Measurements from ENCODE around the gene CHST8. TPM values are rescaled to one million over a fixed set of nuclear protein-coding genes. Genes with fewer than 3 reads are reported as not detected.

The CHST8 gene
- total RNA-seq, 4 donors from 2014 or later: not detected

GRCh38 chr19:33649627-33650305 lies 28.0 kb downstream of the CHST8 start:
- H3K27ac ChIP-seq: no peak overlapping the region
- no peaks in the 10 kb centered on the region for H3K27me3 ChIP-seq
- no peaks in the 10 kb centered on the region for H3K9me3 ChIP-seq
- intact Hi-C loops (cut with DNase I; ENCODE audit: low total_unique reads): no loop called here
- 35% methylated on average over 4 of the region's 4 CpGs; no CpG with 5 or more reads in 1 of the 2 donors for WGBS, 2 donors (ENCODE audit: low coverage in 1 of 2)
- no peak overlapping the region for H3K4me3 ChIP-seq
- no peak for DNase-seq
- in situ Hi-C loops (cut with MboI; ENCODE audit: low pct_ligation_motif_present in 1 of 4, low pct_unique_long_range_greater_than_20kb in 1 of 4, low sequenced_read_pairs in 3 of 4): no loop called here
- H3K4me1 ChIP-seq: no peaks in the 10 kb centered on the region
- no peak for TF ChIP-seq POLR2AphosphoS5 (IDR thresholded peaks at IDR 0.05)
- no peak for TF ChIP-seq EP300 (IDR thresholded peaks at IDR 0.05; ENCODE audit: low read depth)
- TF ChIP-seq CTCF (IDR thresholded peaks at IDR 0.05): no peak
- TF ChIP-seq POLR2A (IDR thresholded peaks at IDR 0.05): no peak
- no peaks in the 10 kb centered on the region for H3K36me3 ChIP-seq

GRCh38 chr19:33653684-33654083 lies 31.9 kb downstream of the CHST8 start:
- intact Hi-C loops (cut with DNase I; ENCODE audit: low total_unique reads) (no loop called here), in situ Hi-C loops (cut with MboI; ENCODE audit: low pct_ligation_motif_present in 1 of 4, low pct_unique_long_range_greater_than_20kb in 1 of 4, low sequenced_read_pairs in 3 of 4) (no loop called here)
- Histone ChIP-seq H3K27ac (no peak overlapping the region), H3K4me1 (no peaks in the 10 kb centered on the region), H3K36me3 (no peaks in the 10 kb centered on the region), H3K27me3 (no peaks in the 10 kb centered on the region), H3K9me3 (no peaks in the 10 kb centered on the region), H3K4me3 (no peak overlapping the region)
- WGBS, 2 donors (ENCODE audit: low coverage in 1 of 2): 70 to 73% methylated on average over 2 of the region's 2 CpGs
- no peak for DNase-seq
- TF ChIP-seq POLR2A (IDR thresholded peaks at IDR 0.05) (no peak), EP300 (IDR thresholded peaks at IDR 0.05; ENCODE audit: low read depth) (no peak), CTCF (IDR thresholded peaks at IDR 0.05) (no peak), POLR2AphosphoS5 (IDR thresholded peaks at IDR 0.05) (no peak)

GRCh38 chr19:33654840-33655508 lies 33.2 kb downstream of the CHST8 start:
- H3K9me3 ChIP-seq: no peaks in the 10 kb centered on the region
- no peaks in the 10 kb centered on the region for H3K36me3 ChIP-seq
- in situ Hi-C loops (cut with MboI; ENCODE audit: low pct_ligation_motif_present in 1 of 4, low pct_unique_long_range_greater_than_20kb in 1 of 4, low sequenced_read_pairs in 3 of 4) (no loop called here), intact Hi-C loops (cut with DNase I; ENCODE audit: low total_unique reads) (no loop called here)
- H3K4me1 ChIP-seq: no peaks in the 10 kb centered on the region
- TF ChIP-seq CTCF (IDR thresholded peaks at IDR 0.05) (no peak), EP300 (IDR thresholded peaks at IDR 0.05; ENCODE audit: low read depth) (no peak), POLR2A (IDR thresholded peaks at IDR 0.05) (no peak), POLR2AphosphoS5 (IDR thresholded peaks at IDR 0.05) (no peak)
- H3K27ac ChIP-seq: no peak overlapping the region
- no peak overlapping the region for H3K4me3 ChIP-seq
- no peak for DNase-seq
- H3K27me3 ChIP-seq: no peaks in the 10 kb centered on the region
- WGBS, 2 donors (ENCODE audit: low coverage in 1 of 2): 78 to 96% methylated on average over 4 to 7 of the region's 7 CpGs

GRCh38 chr19:33659835-33660234 lies 38.1 kb downstream of the CHST8 start:
- DNase-seq: no peak
- intact Hi-C loops (cut with DNase I; ENCODE audit: low total_unique reads): no loop called here
- H3K9me3 ChIP-seq: no peaks in the 10 kb centered on the region
- TF ChIP-seq EP300 (IDR thresholded peaks at IDR 0.05; ENCODE audit: low read depth) (no peak), CTCF (IDR thresholded peaks at IDR 0.05) (no peak), POLR2AphosphoS5 (IDR thresholded peaks at IDR 0.05) (no peak), POLR2A (IDR thresholded peaks at IDR 0.05) (no peak)
- H3K4me3 ChIP-seq: no peak overlapping the region
- H3K4me1 ChIP-seq: no peaks in the 10 kb centered on the region
- in situ Hi-C loops (cut with MboI; ENCODE audit: low pct_ligation_motif_present in 1 of 4, low pct_unique_long_range_greater_than_20kb in 1 of 4, low sequenced_read_pairs in 3 of 4): no loop called here
- 86 to 100% methylated on average over 3 to 5 of the region's 5 CpGs for WGBS, 2 donors (ENCODE audit: low coverage in 1 of 2)
- H3K27me3 ChIP-seq: no peaks in the 10 kb centered on the region
- H3K36me3 ChIP-seq: no peaks in the 10 kb centered on the region
- no peak overlapping the region for H3K27ac ChIP-seq
